Thyroid gland (tissue), 4 donors: ENCODE data around the gene RAET1L.

Source experiments
- POLR2A ChIP-seq, 2 donors: fragments of 450-650 bp; IDR thresholded peaks; one replicate each; pipeline ENCODE4 v1.6.1; 2017; ENCODE audit warnings: antibody characterized with exemption in 2 of 2, mild to moderate bottlenecking in 2 of 2, moderate library complexity in 1 of 2
- TF ChIP-seq, protein P1 (sequence below), 6 experiments: fragments of 200-600 bp in 3 of 6; fragments of 450-650 bp in 3 of 6; sonication (generic) in 3 of 6; IDR thresholded peaks; one replicate each; pipeline ENCODE4 v1.5.1; 2016 to 2019; ENCODE audit warnings: antibody characterized with exemption in 6 of 6, mild to moderate bottlenecking in 2 of 6, inconsistent platforms in 1 of 6, moderate library complexity in 1 of 6

DNA sequence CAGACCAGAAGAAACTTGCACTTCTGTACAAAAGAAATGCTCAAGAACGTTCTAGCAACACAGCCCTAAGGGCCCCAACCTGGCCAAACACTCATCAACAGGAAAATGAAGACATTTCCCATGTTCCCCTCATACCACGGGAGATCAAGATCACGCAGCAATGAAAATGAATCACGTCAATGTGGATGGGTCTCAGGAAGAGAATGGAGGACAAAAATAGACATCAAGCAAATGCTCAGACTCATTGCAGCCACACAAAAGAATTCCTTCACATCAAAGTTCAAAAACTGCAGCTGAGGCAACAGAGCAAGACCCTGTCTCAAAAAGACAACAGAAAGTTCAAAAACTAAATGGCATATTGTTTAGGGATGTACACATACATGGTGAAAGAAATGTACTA lies 25.5 kb upstream of the RAET1L start:
- no peak for TF ChIP-seq POLR2A (IDR thresholded peaks at IDR 0.05)
- TF ChIP-seq, protein P1, sequence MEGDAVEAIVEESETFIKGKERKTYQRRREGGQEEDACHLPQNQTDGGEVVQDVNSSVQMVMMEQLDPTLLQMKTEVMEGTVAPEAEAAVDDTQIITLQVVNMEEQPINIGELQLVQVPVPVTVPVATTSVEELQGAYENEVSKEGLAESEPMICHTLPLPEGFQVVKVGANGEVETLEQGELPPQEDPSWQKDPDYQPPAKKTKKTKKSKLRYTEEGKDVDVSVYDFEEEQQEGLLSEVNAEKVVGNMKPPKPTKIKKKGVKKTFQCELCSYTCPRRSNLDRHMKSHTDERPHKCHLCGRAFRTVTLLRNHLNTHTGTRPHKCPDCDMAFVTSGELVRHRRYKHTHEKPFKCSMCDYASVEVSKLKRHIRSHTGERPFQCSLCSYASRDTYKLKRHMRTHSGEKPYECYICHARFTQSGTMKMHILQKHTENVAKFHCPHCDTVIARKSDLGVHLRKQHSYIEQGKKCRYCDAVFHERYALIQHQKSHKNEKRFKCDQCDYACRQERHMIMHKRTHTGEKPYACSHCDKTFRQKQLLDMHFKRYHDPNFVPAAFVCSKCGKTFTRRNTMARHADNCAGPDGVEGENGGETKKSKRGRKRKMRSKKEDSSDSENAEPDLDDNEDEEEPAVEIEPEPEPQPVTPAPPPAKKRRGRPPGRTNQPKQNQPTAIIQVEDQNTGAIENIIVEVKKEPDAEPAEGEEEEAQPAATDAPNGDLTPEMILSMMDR (IDR thresholded peaks at IDR 0.05), result no peak
